GM19193 (cell line): ENCODE results near the gene SPTAN1.

Experiments
- POLR2A ChIP-seq: IDR thresholded peaks from 4 replicates; pipeline ENCODE4 v1.6.1; 2011; ENCODE audit not compliant: insufficient read depth, insufficient read length; ENCODE audit errors: extremely low read depth

The SPTAN1 gene

DNA sequence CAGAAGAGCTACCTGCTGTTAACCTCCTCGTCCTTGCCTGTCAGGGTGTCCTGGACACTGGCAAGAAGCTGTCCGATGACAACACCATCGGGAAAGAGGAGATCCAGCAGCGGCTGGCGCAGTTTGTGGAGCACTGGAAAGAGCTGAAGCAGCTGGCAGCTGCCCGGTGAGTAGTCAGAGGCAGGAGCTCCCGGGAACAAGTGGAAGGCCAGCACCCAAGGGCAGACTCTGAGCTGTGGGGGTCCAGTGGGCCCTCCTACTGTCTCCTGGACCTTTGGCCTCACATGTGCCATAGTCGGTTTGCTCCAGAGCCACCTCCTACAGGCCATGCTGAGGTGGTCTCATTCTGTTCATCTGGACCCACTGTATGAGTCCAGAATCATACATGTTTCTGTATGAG lies 65.6 kb downstream of the SPTAN1 start:
- TF ChIP-seq POLR2A: no peak

DNA sequence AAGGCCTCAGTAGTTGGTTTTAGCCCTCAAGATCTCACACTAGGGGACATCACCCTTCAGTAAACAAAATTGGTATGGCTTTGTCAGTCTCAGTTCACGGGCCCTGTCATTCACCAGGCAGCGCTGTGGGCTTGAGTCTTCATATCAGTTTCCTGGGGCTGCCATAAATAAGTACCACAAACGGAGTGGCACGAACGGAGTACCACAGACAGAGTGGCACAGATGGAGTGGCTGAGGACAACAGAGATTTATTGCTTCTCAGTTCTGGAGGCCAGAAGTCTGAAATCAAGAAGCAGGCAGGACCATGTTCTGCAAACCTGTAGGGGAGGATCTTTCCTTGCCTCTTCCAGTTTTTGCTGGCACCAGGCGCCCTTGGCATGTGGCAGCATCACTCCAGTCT lies 66.7 kb downstream of the SPTAN1 start:
- TF ChIP-seq POLR2A: no peak

DNA sequence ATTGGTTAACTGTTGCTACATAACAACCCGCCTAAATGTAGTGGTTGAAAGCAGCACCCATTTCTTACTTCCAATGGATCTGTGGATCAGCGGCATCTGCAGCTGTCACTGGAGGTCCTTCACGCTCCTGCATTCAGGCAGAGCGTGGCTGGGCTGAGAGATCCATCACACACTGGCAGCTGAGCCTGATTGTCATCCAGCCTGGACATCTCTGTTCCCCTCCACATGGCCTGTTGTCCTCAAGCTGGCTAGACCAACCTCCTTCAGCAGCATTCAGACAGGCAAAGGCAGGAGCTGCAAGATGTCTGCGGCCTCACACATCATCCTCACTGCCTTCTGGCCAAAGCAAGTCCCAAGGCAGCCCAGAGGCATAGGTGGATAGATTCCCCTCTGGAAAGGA lies 67.4 kb downstream of the SPTAN1 start:
- no peak for TF ChIP-seq POLR2A

DNA sequence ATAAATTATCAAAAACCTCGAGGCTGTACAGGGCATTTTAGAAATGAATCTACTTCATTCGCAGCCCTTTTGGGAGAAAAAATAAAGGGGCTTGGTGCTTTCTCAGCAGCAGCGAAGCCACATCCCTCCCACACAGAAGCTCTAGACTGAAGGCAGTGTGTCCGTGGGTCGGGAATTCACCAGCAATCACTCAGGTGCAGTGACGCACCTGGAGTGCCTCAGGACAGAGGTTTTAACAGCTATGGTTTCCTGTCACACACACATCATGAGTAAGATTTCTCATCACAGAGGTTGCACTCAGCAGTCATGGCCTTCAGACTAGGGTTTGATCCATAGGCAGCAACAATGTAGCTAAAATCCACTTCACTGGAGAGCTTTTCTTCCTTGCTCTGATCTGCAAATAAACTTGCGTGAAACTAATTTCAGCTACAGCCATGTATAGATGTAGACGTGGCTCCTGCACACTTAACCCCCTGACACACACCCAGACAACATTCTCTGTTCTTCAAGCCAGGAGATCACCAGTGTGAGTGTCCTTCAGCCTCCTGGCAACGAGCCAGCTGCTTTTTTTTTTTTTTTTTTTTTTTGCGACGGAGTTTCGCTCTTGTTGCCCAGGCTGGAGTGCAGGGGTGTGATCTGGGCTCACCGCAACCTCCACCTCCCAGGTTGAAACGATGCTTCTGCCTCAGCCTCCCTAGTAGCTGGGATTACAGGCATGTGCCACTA lies 69.5 kb downstream of the SPTAN1 start:
- TF ChIP-seq POLR2A: no peak

DNA sequence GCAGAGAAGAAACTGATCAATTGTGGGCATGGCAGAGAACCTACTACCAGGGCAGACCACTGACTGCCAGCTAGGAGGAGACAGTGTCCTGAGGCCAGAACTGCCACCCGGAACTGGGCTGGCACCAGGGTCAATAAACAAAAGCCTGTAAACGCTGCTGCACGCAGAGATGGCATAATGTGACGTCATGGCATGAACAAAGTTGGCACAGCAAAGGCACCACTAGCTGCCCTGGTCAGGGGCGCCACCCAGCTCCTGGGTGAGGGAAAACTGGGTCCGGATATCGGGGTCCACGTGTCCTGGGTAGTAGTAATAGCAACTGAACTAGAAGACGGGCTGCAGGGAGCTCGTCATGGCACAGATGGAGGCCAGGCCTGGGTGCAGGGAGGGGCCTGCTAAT lies 72.2 kb downstream of the SPTAN1 start:
- no peak for TF ChIP-seq POLR2A

DNA sequence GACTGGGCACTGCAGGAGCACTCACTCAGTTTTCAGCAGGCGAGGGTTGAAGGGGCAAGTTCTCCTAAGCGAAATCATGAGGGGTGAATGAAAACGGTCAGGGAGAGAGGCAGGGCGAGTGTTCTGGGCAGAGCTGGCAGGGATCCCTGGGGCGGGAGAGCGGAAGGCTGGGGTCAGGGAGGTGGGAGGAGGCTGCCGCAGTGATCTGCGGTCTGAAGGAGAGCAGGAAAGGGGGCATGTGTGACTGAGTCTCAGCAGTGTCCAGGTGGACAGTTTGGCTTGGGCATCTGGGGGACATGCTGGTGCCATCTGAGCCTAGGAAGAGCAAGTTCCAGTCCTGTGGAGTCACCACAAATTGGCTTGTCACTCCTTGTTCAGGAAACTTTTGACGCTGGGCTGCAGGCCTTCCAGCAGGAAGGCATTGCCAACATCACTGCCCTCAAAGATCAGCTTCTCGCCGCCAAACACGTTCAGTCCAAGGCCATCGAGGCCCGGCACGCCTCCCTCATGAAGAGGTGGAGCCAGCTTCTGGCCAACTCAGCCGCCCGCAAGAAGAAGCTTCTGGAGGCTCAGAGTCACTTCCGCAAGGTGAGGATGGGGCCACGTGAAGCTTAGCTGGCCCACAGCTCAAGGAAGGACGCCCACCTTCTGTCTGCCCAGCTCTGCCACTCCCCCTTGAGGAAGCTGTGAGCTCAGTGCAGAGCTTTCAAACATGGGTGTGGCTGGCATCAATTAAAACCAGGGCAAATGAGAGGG lies 73.2 kb downstream of the SPTAN1 start:
- no peak for TF ChIP-seq POLR2A

DNA sequence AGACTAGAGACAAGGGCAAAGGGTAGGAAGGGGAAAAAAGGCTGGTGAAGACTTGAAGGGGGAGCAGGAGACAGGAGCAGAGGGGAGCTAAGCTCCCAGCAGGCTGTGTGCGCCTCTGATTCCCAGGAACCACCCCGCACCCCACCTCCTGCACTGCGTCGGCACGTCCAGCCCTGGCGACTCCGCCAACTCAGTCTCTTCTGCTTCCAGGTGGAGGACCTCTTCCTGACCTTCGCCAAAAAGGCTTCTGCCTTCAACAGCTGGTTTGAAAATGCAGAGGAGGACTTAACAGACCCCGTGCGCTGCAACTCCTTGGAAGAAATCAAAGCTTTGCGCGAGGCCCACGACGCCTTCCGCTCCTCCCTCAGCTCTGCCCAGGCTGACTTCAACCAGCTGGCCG lies 73.8 kb downstream of the SPTAN1 start:
- TF ChIP-seq POLR2A: no peak

DNA sequence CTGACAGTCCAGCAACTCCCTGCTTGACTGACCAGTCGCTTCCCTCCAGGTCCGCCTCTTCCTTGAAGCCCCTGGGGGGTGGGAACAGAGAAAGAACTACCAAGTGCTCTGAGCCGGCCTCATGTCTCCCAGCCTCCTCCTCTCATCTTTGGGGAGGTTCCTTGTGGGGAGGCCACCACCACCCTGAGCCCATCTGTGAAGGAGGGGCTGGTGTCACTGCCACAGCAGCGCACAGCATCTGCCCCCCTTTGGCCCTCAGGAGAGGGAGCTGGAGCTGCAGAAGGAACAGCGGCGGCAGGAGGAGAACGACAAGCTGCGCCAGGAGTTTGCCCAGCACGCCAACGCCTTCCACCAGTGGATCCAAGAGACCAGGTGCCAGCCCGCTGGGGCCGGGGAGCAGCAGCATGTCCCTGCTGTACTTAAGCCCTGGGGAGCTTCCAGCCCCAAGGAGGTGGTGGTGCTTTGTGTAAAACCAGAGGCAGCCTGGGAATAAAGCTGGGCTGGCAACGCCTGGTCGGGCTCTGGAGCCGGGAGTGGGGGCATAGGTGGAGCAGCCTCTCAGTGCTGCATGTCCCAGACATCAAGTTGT lies 74.8 kb downstream of the SPTAN1 start:
- no peak for TF ChIP-seq POLR2A

DNA sequence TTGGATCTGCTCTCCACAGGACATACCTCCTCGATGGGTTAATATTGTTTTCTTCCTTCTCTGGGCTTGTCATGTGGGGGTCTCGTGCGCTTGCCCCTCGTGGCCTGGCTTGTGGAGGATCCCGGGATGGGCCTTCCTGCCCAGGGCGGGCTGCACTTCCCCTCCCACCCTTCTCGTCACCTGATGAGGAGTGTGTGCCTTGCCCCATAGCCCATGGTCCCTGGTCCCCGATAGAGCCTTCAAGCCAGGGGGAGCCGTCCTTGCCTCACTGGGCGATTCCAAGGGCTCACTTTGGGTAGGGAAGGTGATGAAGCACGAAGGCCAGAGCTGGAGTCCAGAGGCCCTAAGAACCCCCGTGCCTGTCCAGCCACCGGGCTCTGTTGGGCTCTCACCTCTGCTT lies 75.5 kb downstream of the SPTAN1 start:
- no peak for TF ChIP-seq POLR2A

DNA sequence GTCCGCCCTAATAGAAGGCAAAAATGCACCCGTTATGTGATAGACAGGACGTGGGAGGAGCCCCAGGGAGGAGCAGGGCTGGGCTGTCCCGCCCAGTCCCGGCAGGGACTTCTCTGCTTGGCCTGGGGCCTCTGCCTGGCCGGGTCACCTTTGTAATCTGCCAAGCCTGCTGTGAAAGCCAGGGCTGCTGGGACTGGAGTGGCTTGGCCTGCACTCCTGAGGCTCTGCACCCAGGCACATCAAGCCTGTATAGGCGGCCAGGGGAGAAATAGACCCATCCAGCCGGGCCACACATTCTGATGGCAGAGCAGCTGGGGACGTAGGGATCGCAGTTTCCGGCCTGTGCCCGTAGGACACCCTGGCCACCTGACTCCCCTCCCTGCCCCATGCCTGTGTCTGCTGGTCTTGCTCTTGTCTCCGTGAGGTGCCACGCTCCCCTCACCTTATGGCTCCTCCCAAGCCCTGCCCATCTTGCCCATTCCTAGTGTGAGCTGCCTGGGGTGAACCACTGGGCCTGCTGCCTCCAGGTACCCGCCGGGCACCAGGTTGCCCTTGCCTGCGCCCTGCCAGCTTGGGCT lies 76.2 kb downstream of the SPTAN1 start:
- TF ChIP-seq POLR2A: no peak

DNA sequence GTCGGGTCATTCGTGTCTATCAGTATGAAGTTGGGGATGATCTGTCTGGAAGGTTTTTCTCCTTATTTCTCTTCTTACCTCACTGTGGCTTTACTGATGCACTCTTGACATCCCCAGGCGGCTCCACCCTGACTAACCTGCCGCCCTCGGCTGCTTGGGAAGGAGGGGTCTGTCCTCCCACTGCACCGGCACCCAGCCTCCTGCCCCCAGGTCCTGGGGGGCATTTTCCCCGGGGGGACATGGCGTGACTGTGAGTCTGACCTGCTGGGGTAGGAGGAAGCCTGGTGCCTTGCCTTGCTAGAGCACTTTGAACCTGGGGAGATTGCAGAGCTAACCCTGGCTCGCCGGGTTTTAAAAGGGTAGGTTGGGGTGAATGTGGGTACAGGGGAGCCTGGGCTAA lies 76.7 kb downstream of the SPTAN1 start:
- TF ChIP-seq POLR2A: no peak

DNA sequence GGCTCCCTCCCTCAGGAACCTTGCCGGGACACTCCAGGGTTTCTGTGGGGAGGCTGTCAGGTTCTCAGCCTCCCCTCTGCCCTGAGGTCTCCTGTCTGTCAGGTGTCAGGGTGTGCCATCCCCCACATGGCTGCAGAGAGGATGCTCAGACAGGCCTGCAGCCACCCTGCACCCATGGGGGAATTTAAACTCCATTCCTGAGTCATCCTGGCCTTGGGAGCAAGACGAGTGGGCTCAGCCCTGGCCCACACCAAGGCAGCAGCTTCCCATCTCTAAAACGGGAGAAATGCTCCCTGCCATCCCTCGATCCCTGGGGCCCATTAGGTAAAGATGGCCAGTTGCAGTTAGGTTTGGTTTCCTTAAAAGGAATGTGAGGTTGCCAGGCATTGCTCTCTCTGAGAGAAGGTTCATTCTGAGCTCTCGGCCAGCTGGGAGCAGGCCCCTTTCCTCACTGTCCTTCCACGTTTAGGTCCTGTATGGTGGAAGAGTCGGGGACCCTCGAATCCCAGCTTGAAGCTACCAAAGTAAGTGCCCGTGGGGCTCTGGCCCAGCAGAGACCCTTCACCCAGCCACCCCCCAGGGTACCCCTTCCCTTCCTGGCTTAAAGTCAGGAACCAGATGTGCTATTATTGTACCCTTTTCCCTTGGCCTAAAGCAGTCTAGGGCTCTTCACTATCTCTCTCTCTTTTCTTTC lies 77.6 kb downstream of the SPTAN1 start:
- TF ChIP-seq POLR2A: no peak

DNA sequence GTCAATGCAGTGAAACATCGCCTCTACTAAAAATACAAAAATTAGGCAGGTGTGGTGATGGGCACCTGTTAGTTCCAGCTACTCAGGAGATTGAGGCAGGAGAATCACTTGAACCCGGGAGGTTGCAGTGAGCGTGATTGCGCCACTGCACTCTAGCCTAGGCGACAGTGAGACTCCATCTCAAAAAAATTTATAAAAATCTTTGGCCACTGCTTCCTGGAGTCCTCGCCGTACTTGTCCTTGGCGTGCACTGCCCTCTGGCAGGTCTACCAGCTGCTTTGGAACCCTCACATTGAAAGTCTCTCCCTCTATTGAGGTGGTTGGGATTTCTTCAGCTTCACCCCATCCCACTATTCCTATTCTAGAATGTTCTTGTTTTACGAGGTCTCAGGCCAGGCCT lies 79.2 kb downstream of the SPTAN1 start:
- no peak for TF ChIP-seq POLR2A

DNA sequence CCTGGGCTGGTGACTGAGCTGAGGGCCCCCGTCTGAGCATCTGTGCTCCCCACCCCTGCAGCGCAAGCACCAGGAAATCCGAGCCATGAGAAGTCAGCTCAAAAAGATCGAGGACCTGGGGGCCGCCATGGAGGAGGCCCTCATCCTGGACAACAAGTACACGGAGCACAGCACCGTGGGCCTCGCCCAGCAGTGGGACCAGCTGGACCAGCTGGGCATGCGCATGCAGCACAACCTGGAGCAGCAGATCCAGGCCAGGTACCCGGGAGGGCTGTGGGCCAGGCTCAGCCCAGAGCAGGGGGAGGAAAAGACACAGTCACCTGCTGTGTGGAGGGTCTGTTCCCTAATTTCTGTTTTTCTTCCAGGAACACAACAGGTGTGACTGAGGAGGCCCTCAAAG lies 79.7 kb downstream of the SPTAN1 start:
- TF ChIP-seq POLR2A: no peak

DNA sequence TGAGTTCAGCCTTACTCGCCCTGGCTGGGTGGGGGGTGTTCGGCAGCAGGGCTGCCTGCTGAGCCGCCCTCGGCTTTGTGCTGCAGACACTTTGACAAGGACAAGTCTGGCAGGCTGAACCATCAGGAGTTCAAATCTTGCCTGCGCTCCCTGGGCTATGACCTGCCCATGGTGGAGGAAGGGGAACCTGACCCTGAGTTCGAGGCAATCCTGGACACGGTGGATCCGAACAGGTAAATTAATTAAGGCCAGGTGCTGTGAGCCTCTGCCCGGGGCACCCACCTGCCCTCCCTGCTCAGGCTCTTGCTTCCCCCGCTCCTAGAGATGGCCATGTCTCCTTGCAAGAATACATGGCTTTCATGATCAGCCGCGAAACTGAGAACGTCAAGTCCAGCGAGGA lies 80.1 kb downstream of the SPTAN1 start:
- TF ChIP-seq POLR2A: no peak
